H1 (cell line): ENCODE measurements around the gene KLHL18. TPM values are rescaled to one million over a fixed set of nuclear protein-coding genes. Genes with fewer than 3 reads are reported as not detected.

Source experiments
- CTCF ChIA-PET: fragments of 300-600 bp; sonication (Branson Sonifier 250); formaldehyde crosslinking; loops from one replicate; lab custom pipeline; 2021; ENCODE audit not compliant: partially characterized antibody; lab: Charles Lee
- POLR2A ChIA-PET: fragments of 300-600 bp; sonication (Branson Sonifier 250); formaldehyde crosslinking; loops from one replicate; lab custom pipeline; 2021; ENCODE audit warnings: inconsistent platforms; ENCODE audit not compliant: partially characterized antibody; lab: Charles Lee
- DNase-seq, 2 experiments: peaks; one replicate each; pipeline versions ENCODE4 v3.0.0 to v3.0.0-alpha.2; 2010 to 2022; ENCODE audit warnings: low spot score in 2 of 2, low read depth in 1 of 2, mixed read lengths in 1 of 2
- FAIRE-seq: peaks from 2 replicates; lab custom pipeline; 2011; peaks lifted over from hg19 to GRCh38; lab: Jason Lieb, UNC
- H2AFZ ChIP-seq: 2 replicates; pipeline ENCODE4 v1.8.1; 2012; ENCODE audit warnings: low read length, inconsistent platforms
- H2AK5ac ChIP-seq: 2 replicates; pipeline ENCODE4 v1.6.1; 2013; ENCODE audit warnings: low read depth, low read length
- H2BK120ac ChIP-seq: replicated peaks from 2 replicates; pipeline ENCODE3; 2013; ENCODE audit warnings: low read depth, low read length, inconsistent platforms
- H2BK12ac ChIP-seq: 2 replicates; pipeline ENCODE4 v1.6.1; 2013; ENCODE audit warnings: low read depth, low read length
- H2BK15ac ChIP-seq: 2 replicates; pipeline ENCODE4 v1.6.1; 2013; ENCODE audit warnings: low read length
- H2BK20ac ChIP-seq: 2 replicates; pipeline ENCODE4 v1.6.1; 2013; ENCODE audit warnings: low read length
- H2BK5ac ChIP-seq: 2 replicates; pipeline ENCODE4 v1.6.1; 2013; ENCODE audit warnings: low read depth, low read length
- H3K14ac ChIP-seq: 2 replicates; pipeline ENCODE4 v1.6.1; 2013; ENCODE audit warnings: inconsistent platforms; ENCODE audit not compliant: insufficient read length
- H3K18ac ChIP-seq: 2 replicates; pipeline ENCODE4 v1.6.1; 2013; ENCODE audit warnings: low read length; ENCODE audit errors: extremely low read depth
- H3K23ac ChIP-seq: 2 replicates; pipeline ENCODE4 v1.6.1; 2013; ENCODE audit warnings: inconsistent platforms; ENCODE audit not compliant: insufficient read length
- H3K23me2 ChIP-seq: 2 replicates; pipeline ENCODE4 v1.6.1; 2013; ENCODE audit warnings: low read depth, low read length
- H3K27ac ChIP-seq: 2 replicates; pipeline ENCODE4 v1.6.1; 2011; ENCODE audit warnings: low read depth, low read length, inconsistent platforms
- H3K27me3 ChIP-seq, 4 experiments: replicated peaks in 1 of 4; 1 replicate in 1 of 4; 2 replicates in 3 of 4; pipeline versions ENCODE4 v1.6.1 to v1.8.1; 2011 to 2013; ENCODE audit warnings: low read length in 3 of 4, mild to moderate bottlenecking in 3 of 4, inconsistent platforms in 2 of 4, mixed read lengths in 2 of 4, moderate library complexity in 1 of 4; ENCODE audit not compliant: control insufficient read depth in 3 of 4, insufficient read depth in 3 of 4; ENCODE audit errors: extremely low read depth in 1 of 4
- H3K36me3 ChIP-seq, 4 experiments: 2 replicates each; pipeline versions ENCODE4 v1.6.1 to v1.8.1; 2011 to 2013; ENCODE audit warnings: mild to moderate bottlenecking in 4 of 4, low read length in 3 of 4, moderate library complexity in 2 of 4, control low read depth in 1 of 4, inconsistent platforms in 1 of 4; ENCODE audit not compliant: insufficient read depth in 4 of 4, control insufficient read depth in 2 of 4
- H3K4ac ChIP-seq: replicated peaks from 2 replicates; pipeline ENCODE3; 2013; ENCODE audit warnings: low read length, low read depth, mixed read lengths, inconsistent platforms; ENCODE audit not compliant: insufficient read length
- H3K4me1 ChIP-seq, 4 experiments: replicated peaks in 1 of 4; 1 replicate in 1 of 4; 2 replicates in 3 of 4; pipeline versions ENCODE4 v1.6.1 to v1.8.1; 2011 to 2013; ENCODE audit warnings: low read length in 3 of 4, inconsistent platforms in 2 of 4, mixed read lengths in 1 of 4; ENCODE audit not compliant: insufficient read depth in 4 of 4, control insufficient read depth in 3 of 4
- H3K4me2 ChIP-seq, 2 experiments: 2 replicates each; pipeline versions ENCODE4 v1.6.1 to v1.8.1; 2011 to 2013; ENCODE audit warnings: low read depth in 2 of 2, low read length in 2 of 2, control low read depth in 1 of 2, inconsistent platforms in 1 of 2, mild to moderate bottlenecking in 1 of 2; ENCODE audit not compliant: insufficient read depth in 1 of 2
- H3K4me3 ChIP-seq, 4 experiments: fragments of 200-600, 300-600 bp in 1 of 4; sonication (generic), shearing (Covaris generic), sonication (Bioruptor Twin) in 1 of 4; 2 replicates each; pipeline versions ENCODE4 v1.5.1 to v1.8.1; 2011 to 2016; ENCODE audit warnings: low read length in 4 of 4, low read depth in 3 of 4, control low read depth in 2 of 4, inconsistent platforms in 2 of 4, mild to moderate bottlenecking in 2 of 4, mixed read lengths in 1 of 4, moderate library complexity in 1 of 4; ENCODE audit not compliant: insufficient read depth in 2 of 4; ENCODE audit errors: extremely low read depth in 1 of 4
- H3K56ac ChIP-seq: replicated peaks from 2 replicates; pipeline ENCODE3; 2013; ENCODE audit warnings: low read depth, mild to moderate bottlenecking, mixed read lengths, low read length, inconsistent platforms; ENCODE audit not compliant: insufficient read length
- H3K79me1 ChIP-seq: 2 replicates; pipeline ENCODE4 v1.6.1; 2013; ENCODE audit warnings: low read depth, low read length, control low read depth
- H3K79me2 ChIP-seq, 2 experiments: 2 replicates each; pipeline versions ENCODE4 v1.6.1 to v1.8.1; 2012 to 2013; ENCODE audit warnings: low read length in 2 of 2, mild to moderate bottlenecking in 2 of 2, inconsistent platforms in 1 of 2; ENCODE audit not compliant: insufficient read depth in 2 of 2, control insufficient read depth in 1 of 2
- H3K9ac ChIP-seq, 4 experiments: replicated peaks in 1 of 4; 1 replicate in 1 of 4; 2 replicates in 3 of 4; pipeline versions ENCODE4 v1.6.1 to v1.8.1; 2011 to 2013; ENCODE audit warnings: low read depth in 3 of 4, low read length in 3 of 4, control low read depth in 2 of 4, mild to moderate bottlenecking in 2 of 4, moderate library complexity in 2 of 4, inconsistent platforms in 1 of 4; ENCODE audit errors: extremely low read depth in 1 of 4
- H3K9me3 ChIP-seq, 2 experiments: 2 replicates each; pipeline versions ENCODE4 v1.6.1 to v1.8.1; 2012 to 2013; ENCODE audit warnings: mild to moderate bottlenecking in 2 of 2, moderate library complexity in 2 of 2, control low read depth in 1 of 2, inconsistent platforms in 1 of 2, low read depth in 1 of 2, low read length in 1 of 2, mixed read lengths in 1 of 2; ENCODE audit not compliant: insufficient read depth in 2 of 2
- H4K20me1 ChIP-seq, 2 experiments: replicated peaks in 1 of 2; 2 replicates each; pipeline versions ENCODE3 to v1.8.1; 2011 to 2013; ENCODE audit warnings: inconsistent platforms in 2 of 2, low read length in 2 of 2, mild to moderate bottlenecking in 1 of 2; ENCODE audit not compliant: insufficient read depth in 2 of 2, control insufficient read depth in 1 of 2
- H4K5ac ChIP-seq: 2 replicates; pipeline ENCODE4 v1.6.1; 2013; ENCODE audit warnings: low read length, low read depth, mixed read lengths, inconsistent platforms; ENCODE audit not compliant: insufficient read length
- H4K8ac ChIP-seq: 2 replicates; pipeline ENCODE4 v1.8.0; 2013; ENCODE audit warnings: mild to moderate bottlenecking, moderate library complexity, low read length, inconsistent platforms; ENCODE audit not compliant: insufficient read depth; ENCODE audit errors: extremely low read depth
- H4K91ac ChIP-seq: replicated peaks from 2 replicates; pipeline ENCODE3; 2013; ENCODE audit warnings: low read length, mixed read lengths, inconsistent platforms; ENCODE audit not compliant: insufficient read length
- CTCF ChIP-seq, 3 experiments: IDR thresholded peaks; 1 replicate in 2 of 3; 2 replicates in 1 of 3; pipeline versions ENCODE4 v1.5.1 to v1.6.1; 2011; ENCODE audit warnings: low read length in 3 of 3, mild to moderate bottlenecking in 3 of 3, inconsistent platforms in 2 of 3, low read depth in 1 of 3, moderate library complexity in 1 of 3; ENCODE audit not compliant: insufficient read depth in 1 of 3; ENCODE audit errors: control extremely low read depth in 1 of 3
- GABPA ChIP-seq: IDR thresholded peaks from 2 replicates; pipeline ENCODE4 v1.6.1; 2011; ENCODE audit warnings: mild to moderate bottlenecking, low read length, moderate library complexity, borderline replicate concordance; ENCODE audit not compliant: insufficient read depth
- MAFK ChIP-seq: IDR thresholded peaks from 2 replicates; pipeline ENCODE4 v1.6.1; 2012; ENCODE audit warnings: low read depth, mild to moderate bottlenecking, improper control_type of control experiment, low read length
- RFX5 ChIP-seq: IDR thresholded peaks from 2 replicates; pipeline ENCODE4 v1.6.1; 2011; ENCODE audit warnings: low read depth, low read length, improper control_type of control experiment, borderline replicate concordance
- SIRT6 ChIP-seq: IDR thresholded peaks from one replicate; pipeline ENCODE4 v1.7.1; 2012; ENCODE audit warnings: low read length, inconsistent platforms
- SIX5 ChIP-seq: IDR thresholded peaks from 2 replicates; pipeline ENCODE4 v1.6.1; 2011; ENCODE audit warnings: mild to moderate bottlenecking, low read depth, low read length
- SP4 ChIP-seq: IDR thresholded peaks from 2 replicates; pipeline ENCODE4 v1.6.1; 2012; ENCODE audit warnings: low read length, inconsistent platforms
- WGBS, 2 experiments: shearing (Covaris generic) in 1 of 2; methylation state at CpG; one replicate each; pipeline versions ENCODE4 v1.1.6 to v1.1.7; 2013 to 2015; ENCODE audit warnings: low lambda C conversion rate in 2 of 2, mixed read lengths in 2 of 2, inconsistent platforms in 1 of 2, low coverage in 1 of 2, missing lambda C conversion rate in 1 of 2; ENCODE audit not compliant: insufficient replicate concordance in 2 of 2, insufficient coverage in 1 of 2, insufficient read length in 1 of 2; ENCODE audit errors: extremely low coverage in 1 of 2, missing lambda C conversion rate in 1 of 2; 5-methylcytosine and 5-hydroxymethylcytosine counted together
- polyA plus RNA-seq, 7 experiments: library from polyadenylated mRNA; depleted of rRNA in 3 of 7; stranded (reverse) in 5 of 7; unstranded in 2 of 7; fragments of >200 nt in 5 of 7; fragments of 200-250 nt in 2 of 7; gene quantifications; 1 replicate in 5 of 7; 2 replicates in 1 of 7; 4 replicates in 1 of 7; pipeline versions ENCODE4 v1.2.1 to v1.2.3, GENCODE V29; 2011 to 2013; ENCODE audit warnings: missing spikeins in 2 of 7, mixed read lengths in 2 of 7
- total RNA-seq: library from RNA; stranded (reverse); fragmentation: NEBNext Ultra II Directional; extraction: Animal tissue kit (Norgen Biotek cat#: 25700); gene quantifications from 2 replicates; pipeline ENCODE4 v1.2.1, GENCODE V29; 2021

KLHL18 gene
- total and polyA plus RNA-seq, 2 of the 8 experiments (the other 6 are each of a cell fraction or from before 2014, with no cell fraction given) = 19.9 to 31.7 TPM

- Histone ChIP-seq H2BK12ac (no peak overlapping the region), H3K36me3 (peaks cover 4 to 5% (median 5%) of the 10 kb centered on the region in 4 experiments; a peak in 2 of 8 replicates), H3K18ac (no peak overlapping the region), H2AK5ac (no peak overlapping the region), H3K4me2 (no peak overlapping the region), H3K14ac (no peak overlapping the region), H3K27ac (no peak overlapping the region), H3K23ac (no peak overlapping the region), H3K56ac (no peak overlapping the region), H2BK120ac (no peak overlapping the region), H3K79me1 (peaks cover 8% of the 10 kb centered on the region), H3K4ac (no peak overlapping the region), H3K27me3 (no peaks in the 10 kb centered on the region), H3K4me1 (no peaks in the 10 kb centered on the region; a peak in 1 of 7 replicates), H2BK15ac (no peak overlapping the region), H3K79me2 (peaks cover 0 to 53% of the 10 kb centered on the region in 2 experiments; a peak in 2 of 4 replicates), H2BK5ac (no peak overlapping the region), H3K4me3 (no peak overlapping the region), H3K9ac (no peak overlapping the region; a peak in 1 of 7 replicates), H4K20me1 (peaks cover 7 to 10% of the 10 kb centered on the region in 2 experiments), H4K8ac (no peak overlapping the region), H2BK20ac (no peak overlapping the region), H3K9me3 (no peaks in the 10 kb centered on the region), H4K5ac (no peak overlapping the region), H3K23me2 (no peaks in the 10 kb centered on the region), H4K91ac (no peak overlapping the region), H2AFZ (no peak overlapping the region)
- WGBS, 2 experiments = 95 to 100% methylated on average over 1 to 9 of the region's 9 CpGs
- DNase-seq (no peak), FAIRE-seq (no peak)
- ChIA-PET POLR2A (interaction anchor here (0.7 to 0.8 kb wide), 2 partner anchors 10 to 17 kb away, joined by 3 read pairs; partner anchors contain the start of genes KIF9 and KLHL18), CTCF (interaction anchor here (0.6 kb wide), 1 partner anchor 49 kb away, joined by 4 read pairs; no protein-coding TSS in a partner anchor)
- TF ChIP-seq CTCF (IDR thresholded peaks at IDR 0.05; ENCODE audit: control extremely low read depth in 1 of 3, insufficient read depth in 1 of 3, low read depth in 1 of 3, low read length in 3 of 3) (no peak), SIRT6 (no peak), MAFK (no peak), SIX5 (no peak), RFX5 (no peak), SP4 (no peak), GABPA (no peak)
Measured at GRCh38 chr3:47299381-47300318, 16.9 kb downstream of the KLHL18 start.
